Liver (tissue), 3 donors: ENCODE data around the gene ANO10.

ENCODE experiments used
- ATF3 ChIP-seq: IDR thresholded peaks from 2 replicates; pipeline ENCODE4 v1.6.1; 2016; ENCODE audit warnings: antibody characterized with exemption
- EGR1 ChIP-seq, 2 donors: IDR thresholded peaks; 2 replicates each; pipeline ENCODE4 v1.6.1; 2016 to 2018; ENCODE audit warnings: antibody characterized with exemption in 2 of 2, low read depth in 2 of 2
- HNF4A ChIP-seq, 2 donors: conservative IDR thresholded peaks; 2 replicates each; pipeline ENCODE4 v1.6.1; 2016; ENCODE audit warnings: antibody characterized with exemption in 2 of 2, mild to moderate bottlenecking in 2 of 2
- JUND ChIP-seq, 2 donors: IDR thresholded peaks; 2 replicates each; pipeline ENCODE4 v1.6.1; 2016; ENCODE audit warnings: antibody characterized with exemption in 2 of 2
- MAX ChIP-seq: IDR thresholded peaks from 2 replicates; pipeline ENCODE4 v1.6.1; 2016; ENCODE audit warnings: antibody characterized with exemption
- RAD21 ChIP-seq, 2 donors: IDR thresholded peaks; 2 replicates each; pipeline ENCODE4 v1.6.1; 2016; ENCODE audit warnings: antibody characterized with exemption in 2 of 2, mild to moderate bottlenecking in 2 of 2
- REST ChIP-seq: IDR thresholded peaks from 2 replicates; pipeline ENCODE4 v1.6.1; 2016; ENCODE audit warnings: antibody characterized with exemption, mild to moderate bottlenecking
- RXRA ChIP-seq, 2 donors: IDR thresholded peaks; 2 replicates each; pipeline ENCODE4 v1.6.1; 2017 to 2018; ENCODE audit warnings: antibody characterized with exemption in 2 of 2, mild to moderate bottlenecking in 1 of 2
- SP1 ChIP-seq: IDR thresholded peaks from 2 replicates; pipeline ENCODE4 v1.6.1; 2018; ENCODE audit warnings: antibody characterized with exemption, mild to moderate bottlenecking
- TAF1 ChIP-seq: conservative IDR thresholded peaks from 2 replicates; pipeline ENCODE4 v1.6.1; 2016; ENCODE audit warnings: antibody characterized with exemption, mild to moderate bottlenecking
- YY1 ChIP-seq: IDR thresholded peaks from 2 replicates; pipeline ENCODE4 v1.6.1; 2016; ENCODE audit warnings: antibody characterized with exemption, mild to moderate bottlenecking
- ZBTB33 ChIP-seq: IDR thresholded peaks from 2 replicates; pipeline ENCODE4 v1.6.1; 2016; ENCODE audit warnings: antibody characterized with exemption
- TF ChIP-seq, protein P1 (sequence below): fragments of 150-350 bp; IDR thresholded peaks from 2 replicates; pipeline ENCODE4 v1.5.1; 2017; ENCODE audit warnings: improper control_type of control experiment, low read depth, low read length; ENCODE audit not compliant: missing input control
- donor health status: healthy.
- donor health status: healthy.

GRCh38 chr3:43344520-43344919, 277.3 kb downstream of the ANO10 start:
- TF ChIP-seq REST (no peak), JUND (IDR thresholded peaks at IDR 0.05) (no peak), MAX (no peak), TAF1 (no peak), ATF3 (no peak), YY1 (no peak), RAD21 (IDR thresholded peaks at IDR 0.05) (no peak), RXRA (IDR thresholded peaks at IDR 0.05) (no peak), HNF4A (conservative IDR thresholded peaks at IDR 0.05) (no peak), ZBTB33 (no peak), SP1 (no peak), EGR1 (IDR thresholded peaks at IDR 0.05; ENCODE audit: low read depth in 2 of 2) (no peak)
- TF ChIP-seq, protein P1, sequence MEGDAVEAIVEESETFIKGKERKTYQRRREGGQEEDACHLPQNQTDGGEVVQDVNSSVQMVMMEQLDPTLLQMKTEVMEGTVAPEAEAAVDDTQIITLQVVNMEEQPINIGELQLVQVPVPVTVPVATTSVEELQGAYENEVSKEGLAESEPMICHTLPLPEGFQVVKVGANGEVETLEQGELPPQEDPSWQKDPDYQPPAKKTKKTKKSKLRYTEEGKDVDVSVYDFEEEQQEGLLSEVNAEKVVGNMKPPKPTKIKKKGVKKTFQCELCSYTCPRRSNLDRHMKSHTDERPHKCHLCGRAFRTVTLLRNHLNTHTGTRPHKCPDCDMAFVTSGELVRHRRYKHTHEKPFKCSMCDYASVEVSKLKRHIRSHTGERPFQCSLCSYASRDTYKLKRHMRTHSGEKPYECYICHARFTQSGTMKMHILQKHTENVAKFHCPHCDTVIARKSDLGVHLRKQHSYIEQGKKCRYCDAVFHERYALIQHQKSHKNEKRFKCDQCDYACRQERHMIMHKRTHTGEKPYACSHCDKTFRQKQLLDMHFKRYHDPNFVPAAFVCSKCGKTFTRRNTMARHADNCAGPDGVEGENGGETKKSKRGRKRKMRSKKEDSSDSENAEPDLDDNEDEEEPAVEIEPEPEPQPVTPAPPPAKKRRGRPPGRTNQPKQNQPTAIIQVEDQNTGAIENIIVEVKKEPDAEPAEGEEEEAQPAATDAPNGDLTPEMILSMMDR, result no peak
